Right hindlimb (tissue), 1 donor: Measurements from ENCODE around the gene SMYD3.

Experiments used
- DNase-seq: peaks from one replicate; pipeline ENCODE4 v3.0.0-alpha.2; 2018

Gene SMYD3

DNA sequence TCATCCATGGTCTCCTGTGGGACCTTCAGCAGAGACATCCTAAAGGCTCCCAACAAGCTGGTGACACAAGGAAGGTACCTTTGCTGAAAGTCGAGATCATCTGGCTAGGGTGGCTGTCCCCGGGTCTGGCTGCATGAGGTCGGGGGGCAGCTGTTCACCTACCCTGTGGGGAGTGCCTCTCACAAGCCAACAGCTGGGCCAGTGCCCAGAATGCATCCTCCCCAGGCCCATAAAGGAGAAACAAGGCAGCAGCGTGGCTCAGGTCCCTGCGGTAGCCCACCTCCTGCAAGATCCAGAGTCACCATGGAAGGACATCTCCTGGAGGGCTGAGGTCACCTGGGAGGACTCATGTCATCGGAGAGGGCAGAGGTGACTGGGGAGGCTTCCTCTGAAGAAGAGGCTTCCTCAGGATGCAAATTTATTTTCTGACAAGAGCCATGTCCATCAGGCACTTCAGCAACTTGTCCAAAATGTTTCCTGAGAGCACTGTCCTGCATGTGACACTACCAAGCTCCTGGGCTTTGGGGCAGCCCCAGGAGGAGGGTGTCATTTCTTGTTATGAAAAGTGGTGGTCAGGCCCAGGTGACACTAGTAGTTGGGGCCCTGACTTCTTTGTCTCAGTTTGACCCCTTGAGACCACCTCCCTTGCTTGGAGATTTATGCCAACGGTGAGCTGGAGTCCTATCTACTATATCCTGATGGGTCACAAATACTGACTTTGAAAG is 6.7 kb upstream of the SMYD3 start:
- no peak for DNase-seq

DNA sequence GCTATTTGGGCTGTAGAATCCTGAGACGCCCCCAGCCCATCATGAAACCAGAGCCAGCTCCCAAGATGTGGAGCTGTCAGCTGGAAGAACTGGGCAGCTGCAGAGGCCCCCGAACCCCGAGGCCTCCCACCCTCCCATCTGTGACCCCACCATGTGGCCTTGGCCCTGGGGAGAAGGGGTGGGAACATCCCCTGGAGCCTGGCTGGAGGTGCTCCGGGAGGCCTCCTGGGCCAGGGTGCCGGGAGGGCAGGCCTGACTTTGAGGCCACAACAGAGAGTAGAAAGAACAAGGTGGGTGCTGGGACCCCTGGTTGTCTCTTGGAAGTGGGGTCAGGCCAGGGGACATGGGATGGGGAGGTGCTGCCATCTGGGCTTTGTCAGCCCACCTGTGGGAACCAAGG is 6.0 kb upstream of the SMYD3 start:
- no peak for DNase-seq

DNA sequence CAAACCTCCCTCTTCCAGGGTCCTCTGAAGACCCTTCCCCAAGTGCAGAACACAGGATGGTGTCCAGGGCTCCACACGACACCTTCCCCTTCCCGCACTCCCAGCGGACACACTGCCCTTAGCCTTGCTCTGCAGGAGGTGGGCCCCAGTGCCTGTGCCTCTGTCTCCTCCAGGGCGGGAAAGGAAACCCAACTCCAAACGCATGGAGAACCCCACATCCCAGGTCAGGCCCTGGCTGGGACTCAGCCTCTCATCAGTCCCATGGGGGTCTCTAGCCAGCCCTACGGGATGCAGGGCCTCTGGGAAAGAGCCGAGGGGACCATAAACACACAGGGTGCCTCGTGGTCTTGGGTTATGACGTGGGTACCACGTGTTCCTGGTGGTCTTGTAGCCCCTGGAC is 5.6 kb upstream of the SMYD3 start:
- no peak for DNase-seq

- no peak for DNase-seq
Measured at GRCh38 chr1:246512230-246512629, 5.2 kb upstream of the SMYD3 start.

DNA sequence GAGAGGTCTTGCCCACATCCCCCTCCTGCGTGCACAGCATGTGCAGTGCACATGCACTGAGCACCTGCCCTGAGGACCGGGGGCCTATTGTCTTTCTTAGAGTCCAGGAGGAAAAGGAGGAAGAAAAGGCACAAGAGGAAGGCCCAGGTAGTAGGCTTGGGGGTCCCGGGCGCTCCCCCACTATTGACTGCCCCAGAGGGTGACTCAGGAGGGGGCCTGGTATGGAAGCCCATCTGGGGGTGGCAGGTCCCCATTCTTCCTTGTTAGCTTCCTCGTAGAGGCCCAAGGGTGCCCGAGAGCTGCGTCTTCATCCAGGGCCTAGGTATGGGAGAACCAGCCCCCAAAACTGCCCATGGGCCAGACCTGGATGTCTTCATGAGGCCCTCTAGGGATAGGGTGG is 4.1 kb upstream of the SMYD3 start:
- DNase-seq, result no peak

DNA sequence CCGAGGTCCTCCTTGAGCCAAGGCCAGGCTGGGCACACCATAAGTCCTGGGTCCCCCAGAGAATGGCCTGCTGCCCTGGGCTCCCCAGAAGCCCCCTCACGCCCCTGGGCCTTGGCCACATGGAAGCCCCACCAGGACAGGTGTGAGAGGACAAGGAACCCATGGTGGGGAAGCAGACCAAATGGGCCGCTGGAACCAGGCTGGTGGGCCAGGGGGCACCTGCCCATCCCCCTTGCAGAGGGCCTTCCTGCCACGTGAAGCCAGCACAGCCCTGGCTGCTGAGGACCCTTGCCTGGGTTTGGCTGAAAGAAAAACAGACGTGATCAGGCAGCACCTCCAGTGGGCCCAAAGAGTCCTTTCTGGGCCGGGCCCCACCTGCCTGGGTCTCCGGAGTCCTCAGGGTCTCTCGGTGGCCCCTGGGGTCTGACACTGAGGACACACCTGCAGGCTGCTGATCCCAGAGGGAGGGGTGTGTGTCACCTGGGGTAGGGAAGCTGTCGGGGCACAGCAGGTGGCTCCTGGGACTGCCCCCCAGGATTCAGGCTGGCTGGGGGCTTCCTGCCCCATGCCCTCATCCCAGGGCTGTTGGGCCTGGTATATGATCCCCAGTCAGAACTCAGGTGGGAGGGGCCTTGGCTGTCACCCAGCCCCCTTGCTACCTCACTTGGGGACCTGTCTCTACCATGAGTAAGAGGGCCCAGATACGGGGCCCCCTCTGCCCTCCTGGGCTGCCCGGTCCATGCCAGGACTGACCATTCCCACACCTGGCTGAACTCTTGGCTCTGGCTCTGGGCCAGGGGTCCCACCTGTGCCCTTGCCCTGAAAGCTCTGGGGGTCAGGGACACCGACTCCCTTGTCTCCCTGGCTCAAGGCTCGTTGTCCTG is 3.3 kb upstream of the SMYD3 start:
- no peak for DNase-seq

DNA sequence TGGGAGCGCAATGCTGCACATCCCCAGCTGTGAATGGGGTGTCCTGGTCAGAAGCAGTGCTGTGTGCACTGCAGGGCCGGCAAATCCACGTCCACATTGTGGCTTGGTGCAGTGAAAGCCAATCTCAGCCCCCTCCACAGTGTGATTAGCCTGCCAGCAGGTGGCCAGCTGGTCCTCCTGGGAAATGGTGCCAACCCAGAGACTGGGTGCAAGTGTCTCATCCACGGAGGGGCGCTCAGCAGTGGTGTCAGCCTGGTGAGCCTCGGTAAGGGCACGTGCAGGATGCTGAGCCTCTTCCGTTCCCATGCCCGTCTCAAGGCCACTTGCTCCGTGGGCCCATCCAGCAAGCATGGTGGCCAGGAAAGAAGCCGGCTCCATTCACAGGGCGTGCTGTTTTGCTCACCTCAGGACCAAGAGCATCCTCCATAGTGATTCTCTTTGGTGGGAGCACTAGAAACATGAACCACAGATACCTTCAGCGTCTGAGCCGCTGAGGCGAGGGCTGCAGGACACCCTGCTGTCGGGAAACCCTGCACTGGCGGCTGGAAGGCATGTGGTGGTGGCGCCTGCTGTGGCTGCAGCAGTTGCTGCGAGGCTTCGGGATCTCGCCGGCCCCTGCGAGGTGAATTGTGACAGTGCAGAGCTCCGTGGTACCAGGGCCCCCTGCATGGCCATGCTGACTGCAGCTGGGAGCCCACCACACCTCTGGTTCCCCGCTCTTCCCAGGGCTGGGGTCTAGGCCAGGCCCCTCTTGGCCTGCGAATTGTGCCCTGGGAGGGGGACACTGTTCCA is 2.0 kb upstream of the SMYD3 start:
- no peak for DNase-seq

DNA sequence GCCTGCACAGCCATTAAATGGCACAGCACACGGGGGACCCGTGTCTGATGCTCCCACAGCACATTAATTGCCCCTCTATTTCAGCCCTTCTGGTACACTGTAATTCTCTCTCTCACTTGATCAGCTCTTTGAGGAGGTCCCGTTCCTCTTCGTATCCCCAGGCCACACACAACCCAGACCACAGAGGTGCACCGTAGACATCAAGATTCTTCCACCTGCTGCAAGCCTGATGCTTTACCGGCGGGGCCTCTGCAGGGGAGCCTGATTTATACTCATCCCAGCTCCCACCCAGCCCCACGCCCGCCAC is 759 bp downstream of the SMYD3 start:
- DNase-seq, result no peak

- DNase-seq, result no peak
Measured at GRCh38 chr1:246503341-246503740, 3.7 kb downstream of the SMYD3 start.

DNA sequence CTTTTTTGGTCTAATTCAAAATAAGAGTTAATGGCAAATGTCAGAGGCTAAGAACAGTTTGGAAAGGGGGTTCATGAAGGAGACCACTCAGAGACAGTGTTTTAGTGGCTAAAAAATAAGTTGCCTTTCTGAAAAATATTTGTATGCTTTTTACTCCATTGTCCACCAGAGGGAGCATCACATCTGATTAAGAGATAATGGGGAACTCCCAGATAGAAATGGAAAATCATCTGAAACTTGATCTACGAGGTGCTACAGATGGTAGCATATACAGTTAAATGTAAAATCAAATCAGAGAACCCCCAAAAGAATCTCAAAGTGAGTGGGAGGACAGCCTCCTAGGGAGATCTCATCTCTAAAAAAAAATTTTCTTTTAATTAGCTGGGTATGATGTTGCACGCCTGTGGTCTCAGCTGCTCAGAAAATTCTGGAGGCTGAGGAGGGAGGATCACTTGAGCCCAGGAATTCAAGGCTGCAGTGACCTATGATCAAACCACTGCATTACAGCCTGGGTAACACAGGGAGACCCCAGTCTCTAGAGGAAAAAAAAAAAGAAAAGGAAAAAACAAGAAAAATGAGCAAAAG is 9.7 kb downstream of the SMYD3 start:
- DNase-seq, result no peak

DNA sequence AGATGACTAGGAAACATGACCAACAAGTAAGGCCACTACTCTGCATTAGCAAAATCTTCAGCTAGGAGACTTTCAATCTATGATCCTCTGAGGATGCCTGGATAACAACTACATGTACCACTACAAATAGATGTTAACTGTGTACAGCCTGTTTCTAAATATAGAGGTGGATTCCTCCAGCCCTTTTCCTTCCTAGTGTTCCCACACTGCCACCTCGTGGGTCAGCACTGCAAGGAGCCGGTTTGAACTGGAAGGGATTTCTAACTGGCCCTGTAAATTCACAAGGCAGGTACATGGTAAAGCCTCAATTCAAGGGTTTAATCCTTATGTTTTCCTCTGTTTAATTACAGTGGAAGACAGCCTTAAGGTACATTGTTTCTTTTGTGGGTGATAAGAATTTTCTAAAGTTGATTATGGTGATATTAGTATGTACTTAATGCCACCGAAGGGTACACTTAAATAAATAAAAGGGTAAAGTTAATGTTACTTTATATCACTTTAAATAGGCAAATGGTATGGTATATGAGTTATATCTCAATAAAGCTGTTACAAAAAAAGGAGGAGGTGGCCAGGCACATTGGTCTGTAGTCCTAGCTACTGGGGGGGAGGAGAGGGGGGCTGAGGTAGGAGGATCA is 14.4 kb downstream of the SMYD3 start:
- DNase-seq, result peak; percentile 80

- no peak for DNase-seq
Measured at GRCh38 chr1:246491551-246492053, 15.5 kb downstream of the SMYD3 start.

DNA sequence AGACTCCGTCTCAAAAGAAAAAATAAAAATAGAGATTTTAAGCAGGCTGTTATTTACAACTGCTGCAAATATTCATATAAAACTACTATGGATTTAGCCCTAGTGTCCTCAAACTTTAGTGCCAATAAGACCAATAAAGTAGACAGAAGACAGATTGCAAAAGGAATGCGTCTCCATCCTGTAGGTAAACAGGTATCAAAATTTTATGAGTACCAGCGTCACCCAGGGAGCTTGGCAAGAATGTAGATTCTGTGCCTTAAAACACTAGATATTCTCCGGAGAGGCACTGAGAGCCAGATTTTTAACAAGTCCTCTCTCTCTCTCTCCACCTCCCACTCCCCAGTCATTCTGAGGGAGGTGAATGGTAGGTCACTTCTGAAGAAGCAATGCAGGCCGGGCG is 18.4 kb downstream of the SMYD3 start:
- DNase-seq, result no peak

DNA sequence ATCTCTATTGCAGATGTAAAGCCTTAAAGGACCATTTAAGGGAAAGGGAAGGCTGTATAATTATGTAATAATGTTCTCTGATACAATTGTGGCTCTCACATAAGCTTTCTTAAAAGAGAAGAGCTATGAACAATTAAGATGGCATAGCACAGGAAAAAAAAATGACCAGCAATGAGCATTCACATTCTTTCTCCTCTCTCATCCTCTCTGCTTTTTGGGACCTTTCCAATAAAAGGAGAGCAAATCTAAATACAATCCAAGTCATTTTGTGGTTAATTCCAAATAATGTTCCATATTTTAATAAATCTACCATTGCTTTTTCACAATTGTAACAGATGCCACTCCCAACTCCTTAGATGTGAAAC is 23.5 kb downstream of the SMYD3 start:
- DNase-seq, result no peak

DNA sequence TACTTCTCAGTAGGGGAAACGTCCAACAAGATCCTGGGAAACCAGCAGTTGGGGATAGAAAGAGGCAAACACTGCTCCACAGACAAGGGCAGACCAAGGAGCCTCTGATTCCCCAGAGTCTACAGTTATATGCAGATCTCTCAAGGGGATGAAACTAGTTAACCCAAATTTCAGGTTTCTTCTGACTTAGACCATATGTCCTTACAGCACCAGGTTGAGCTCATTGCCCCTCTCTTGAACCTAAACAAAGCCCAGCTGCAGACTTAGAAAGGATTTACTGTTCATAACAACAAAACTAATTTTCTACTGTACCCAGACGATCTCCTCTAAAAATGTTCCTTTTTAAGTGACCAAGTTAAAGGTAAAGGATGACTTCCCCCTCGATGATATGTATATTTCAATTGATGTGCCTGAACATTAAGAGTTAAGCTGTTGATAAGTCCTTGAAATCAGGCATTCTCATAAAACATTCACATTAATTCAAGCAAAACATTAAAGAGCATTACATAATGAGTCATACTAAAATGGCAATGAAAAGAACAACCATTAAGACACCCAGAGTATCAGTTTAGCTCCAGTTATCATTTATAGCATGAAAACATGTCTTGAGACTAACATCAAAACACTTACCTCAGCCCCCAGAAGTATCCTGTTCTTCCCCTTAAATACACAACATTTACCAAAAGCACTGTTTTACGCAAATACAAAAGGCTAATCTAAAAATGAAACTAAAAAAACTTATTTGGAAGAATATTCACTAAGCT is 24.1 kb downstream of the SMYD3 start:
- no peak for DNase-seq

DNA sequence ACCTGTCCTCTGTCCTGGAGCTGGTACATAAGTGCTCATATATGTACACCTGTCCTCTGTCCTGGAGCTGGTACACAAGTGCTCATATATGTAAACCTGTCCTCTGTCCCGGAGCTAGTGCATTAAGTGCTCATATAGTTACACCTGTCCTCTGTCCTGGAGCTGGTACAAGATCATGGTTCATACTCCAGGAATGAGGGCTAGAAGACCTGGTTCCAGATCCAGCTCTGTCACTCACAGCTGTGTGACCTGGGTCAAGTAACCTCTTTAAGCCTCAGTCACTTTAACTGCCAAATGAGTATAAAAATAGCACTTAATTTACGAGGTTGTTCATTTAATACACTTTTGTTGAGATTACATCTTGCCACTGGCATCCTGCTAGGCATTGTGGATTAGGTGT is 28.0 kb downstream of the SMYD3 start:
- no peak for DNase-seq

DNA sequence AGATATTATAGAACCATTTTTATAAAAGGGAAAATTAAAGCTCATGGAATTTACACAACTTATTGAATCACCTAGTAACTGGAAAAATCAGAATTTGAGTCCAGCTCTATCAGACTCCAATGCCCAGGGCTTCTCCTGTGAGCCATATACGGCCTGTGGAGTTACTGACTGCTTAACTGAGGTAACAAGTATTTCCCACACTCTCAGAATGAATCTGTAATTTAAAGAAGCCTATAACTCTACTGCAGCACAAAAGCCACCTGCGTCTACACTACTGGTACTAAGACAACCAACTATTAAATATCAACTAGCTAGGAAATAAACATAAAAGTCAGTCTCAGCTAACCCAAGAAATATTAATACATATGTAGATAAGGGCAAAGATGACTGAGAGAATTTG is 29.4 kb downstream of the SMYD3 start:
- DNase-seq, result no peak

DNA sequence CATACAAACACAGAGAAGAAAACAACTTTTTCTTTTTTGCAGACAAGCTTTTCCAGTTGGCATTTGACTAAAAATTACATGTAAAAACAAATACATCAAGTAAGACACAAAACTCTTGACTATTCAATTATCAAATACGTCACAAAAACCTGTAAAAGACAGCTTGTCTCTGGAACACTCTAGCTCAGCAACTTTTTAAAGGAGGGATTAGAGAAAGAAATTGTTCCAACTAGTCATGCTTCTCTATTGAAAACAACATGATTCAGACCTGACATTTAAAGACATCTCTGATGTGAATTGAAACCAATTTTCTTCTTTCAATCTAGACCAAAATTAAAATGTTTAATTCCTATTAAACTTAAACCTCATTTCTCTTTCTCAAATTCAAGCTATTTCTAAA is 30.3 kb downstream of the SMYD3 start:
- no peak for DNase-seq

DNA sequence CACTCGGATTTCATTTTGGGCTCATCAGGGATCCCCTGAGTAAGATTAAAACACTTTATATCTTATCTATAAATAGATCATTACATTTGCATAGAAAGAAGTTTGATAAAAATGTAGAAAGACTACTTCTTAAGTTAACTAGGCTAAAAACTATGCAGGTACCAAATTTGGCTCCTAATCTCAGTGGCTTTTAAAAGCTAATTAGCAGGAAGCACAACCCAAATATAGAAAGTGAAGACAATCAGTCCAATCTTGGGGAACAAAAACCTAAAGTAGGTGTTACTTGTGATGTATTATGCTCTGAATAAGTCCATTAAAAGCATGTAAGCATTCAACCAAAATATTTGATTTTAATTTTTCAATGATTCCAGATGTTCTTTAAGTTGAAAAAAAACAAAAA is 35.4 kb downstream of the SMYD3 start:
- no peak for DNase-seq

GRCh38 chr1:246470585-246470984 is 36.5 kb downstream of the SMYD3 start:
- no peak for DNase-seq

DNA sequence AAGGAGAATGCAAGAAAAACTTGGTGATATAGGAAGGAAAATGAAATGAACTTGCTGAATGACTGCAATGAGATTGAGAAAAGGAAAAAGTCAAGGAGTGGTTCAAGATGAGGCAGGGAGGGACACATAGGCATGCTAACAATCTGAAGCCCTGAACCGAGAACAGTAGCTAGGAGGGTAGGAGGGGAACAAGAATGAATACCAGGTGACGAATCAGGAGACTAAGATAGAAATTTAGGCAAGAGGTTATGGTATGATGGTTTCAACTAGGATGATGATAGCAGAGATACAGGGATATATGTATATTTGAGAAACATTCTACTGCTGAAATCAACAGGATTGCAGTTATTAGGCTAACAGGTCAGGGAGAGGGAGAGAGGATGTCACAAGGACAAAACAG is 44.1 kb downstream of the SMYD3 start:
- no peak for DNase-seq

GRCh38 chr1:246460406-246460805 is 46.7 kb downstream of the SMYD3 start:
- DNase-seq, result no peak
